Measurements from ENCODE around the gene FILIP1L. TPM values are rescaled to one million over a fixed set of nuclear protein-coding genes. Genes with fewer than 3 reads are reported as not detected.

Gene FILIP1L
- total and polyA plus RNA-seq, 2 donors (not counting 1 experiment from before 2014, with no cell fraction given), result 0.32 to 0.48 TPM

GRCh38 chr3:99871231-99872045, 242.9 kb downstream of the FILIP1L start:
- Mint-ChIP-seq H3K27ac (no peak overlapping the region), H3K9me3 (ENCODE audit: insufficient read depth) (no peaks in the 10 kb centered on the region), H3K27me3 (no peaks in the 10 kb centered on the region), H3K4me3 (no peak overlapping the region), H3K4me1 (peaks cover 16% of the 10 kb centered on the region)
- ATAC-seq (ENCODE audit: low read depth) (no peak), DNase-seq (no peak)
- no peaks in the 10 kb centered on the region for H3K9me3 ChIP-seq (ENCODE audit: control extremely low read depth in 1 of 3, control insufficient read depth in 2 of 3, insufficient read depth in 1 of 3, low read length in 2 of 3)
- no peaks in the 10 kb centered on the region for H3K27me3 ChIP-seq (replicated peaks in 1 of 4; ENCODE audit: control extremely low read depth in 1 of 4, control insufficient read depth in 3 of 4, insufficient read depth in 4 of 4, low read length in 3 of 4)
- H3K4me3 ChIP-seq (ENCODE audit: control extremely low read depth in 1 of 5, extremely low read depth in 1 of 5, insufficient read depth in 1 of 5, low read depth in 2 of 5, low read length in 4 of 5), result no peak overlapping the region
- H2AFZ ChIP-seq (ENCODE audit: insufficient read depth, low read depth, low read length, poor library complexity, severe bottlenecking), result no peak overlapping the region
- CTCF ChIA-PET, result no interaction called here
- H3K4me2 ChIP-seq (replicated peaks; ENCODE audit: low read depth, low read length, poor library complexity, severe bottlenecking), result no peak overlapping the region
- POLR2A ChIA-PET, result no interaction called here
- H3K36me3 ChIP-seq (replicated peaks in 1 of 2; ENCODE audit: control extremely low read depth in 1 of 2, control insufficient read depth in 1 of 2, extremely low read depth in 1 of 2, insufficient read depth in 2 of 2, low read length in 1 of 2), result peaks cover 0 to 1% of the 10 kb centered on the region in 2 experiments
- TF ChIP-seq EZH2 (IDR thresholded peaks at IDR 0.05; ENCODE audit: borderline replicate concordance, insufficient read depth, low read depth, low read length, poor library complexity, severe bottlenecking) (no peak), CTCF (IDR thresholded peaks at IDR 0.05) (no peak)
- 90% methylated on average over 2 of the region's 4 CpGs for WGBS (ENCODE audit: insufficient coverage)
- H3K27ac ChIP-seq (ENCODE audit: low read length in 2 of 2), result no peak overlapping the region
- peaks cover 6 to 8% of the 10 kb centered on the region in 2 donors for H3K4me1 ChIP-seq (ENCODE audit: control insufficient read depth in 2 of 2, insufficient read depth in 2 of 2, low read length in 2 of 2)
- H3K9ac ChIP-seq (ENCODE audit: low read length), result no peak overlapping the region
- peaks cover 12% of the 10 kb centered on the region for H3K79me2 ChIP-seq (ENCODE audit: control insufficient read depth, insufficient read depth, low read length)
- intact Hi-C loops (cut with micrococcal nuclease), result no loop called here
- H4K20me1 ChIP-seq (ENCODE audit: control insufficient read depth, insufficient read depth, low read length, poor library complexity, severe bottlenecking), result peaks cover 3% of the 10 kb centered on the region

DNA sequence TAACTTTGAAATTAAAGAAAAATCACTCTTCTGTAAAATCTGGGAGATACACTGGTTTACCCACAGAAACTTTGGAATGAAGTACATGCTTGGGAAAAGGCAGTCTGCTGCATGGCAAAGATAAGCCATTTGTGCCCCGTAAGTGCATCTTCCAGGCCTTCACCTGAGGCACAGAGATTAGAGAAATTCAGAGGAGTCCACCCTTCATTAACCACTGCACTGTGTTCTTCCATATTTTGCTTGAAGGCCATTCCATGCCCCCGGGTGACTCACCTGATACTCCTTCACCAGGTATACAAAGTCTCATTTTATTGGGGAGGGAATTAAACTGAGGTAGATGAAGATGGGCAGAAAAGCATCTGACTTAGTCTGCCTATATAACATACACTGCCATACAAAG, 243.6 kb downstream of the FILIP1L start:
- POLR2A ChIA-PET, result no interaction called here
- WGBS (ENCODE audit: insufficient coverage), result 100% methylated on average over 1 of the region's 2 CpGs

More for the DNA sequence above, 243.6 kb downstream of the FILIP1L start:
- no peak for ATAC-seq (ENCODE audit: low read depth)
- Mint-ChIP-seq H3K4me1 (peaks cover 16% of the 10 kb centered on the region), H3K9me3 (ENCODE audit: insufficient read depth) (no peaks in the 10 kb centered on the region), H3K4me3 (no peak overlapping the region), H3K27me3 (no peaks in the 10 kb centered on the region), H3K27ac (no peak overlapping the region)
- no peaks in the 10 kb centered on the region for H3K27me3 ChIP-seq (replicated peaks in 1 of 4; ENCODE audit: control extremely low read depth in 1 of 4, control insufficient read depth in 3 of 4, insufficient read depth in 4 of 4, low read length in 3 of 4)
- peaks cover 3% of the 10 kb centered on the region for H4K20me1 ChIP-seq (ENCODE audit: control insufficient read depth, insufficient read depth, low read length, poor library complexity, severe bottlenecking)
- CTCF ChIA-PET, result interaction anchor here (0.9 kb wide), 1 partner anchor 11 kb away, joined by 3 read pairs; no protein-coding TSS in a partner anchor
- H3K4me1 ChIP-seq (ENCODE audit: control insufficient read depth in 2 of 2, insufficient read depth in 2 of 2, low read length in 2 of 2), result peaks cover 6 to 8% of the 10 kb centered on the region in 2 donors
- peaks cover 12% of the 10 kb centered on the region for H3K79me2 ChIP-seq (ENCODE audit: control insufficient read depth, insufficient read depth, low read length)
- H3K36me3 ChIP-seq (replicated peaks in 1 of 2; ENCODE audit: control extremely low read depth in 1 of 2, control insufficient read depth in 1 of 2, extremely low read depth in 1 of 2, insufficient read depth in 2 of 2, low read length in 1 of 2), result peaks cover 0 to 1% of the 10 kb centered on the region in 2 experiments
- H3K4me3 ChIP-seq (ENCODE audit: control extremely low read depth in 1 of 5, extremely low read depth in 1 of 5, insufficient read depth in 1 of 5, low read depth in 2 of 5, low read length in 4 of 5), result no peak overlapping the region
- no peak overlapping the region for H3K4me2 ChIP-seq (replicated peaks; ENCODE audit: low read depth, low read length, poor library complexity, severe bottlenecking)
- TF ChIP-seq CTCF (IDR thresholded peaks at IDR 0.05), result no peak
- TF ChIP-seq EZH2 (IDR thresholded peaks at IDR 0.05; ENCODE audit: borderline replicate concordance, insufficient read depth, low read depth, low read length, poor library complexity, severe bottlenecking), result no peak
- no peak overlapping the region for H3K9ac ChIP-seq (ENCODE audit: low read length)
- intact Hi-C loops (cut with micrococcal nuclease), result no loop called here
- H3K27ac ChIP-seq (ENCODE audit: low read length in 2 of 2), result no peak overlapping the region
- no peaks in the 10 kb centered on the region for H3K9me3 ChIP-seq (ENCODE audit: control extremely low read depth in 1 of 3, control insufficient read depth in 2 of 3, insufficient read depth in 1 of 3, low read length in 2 of 3)
- DNase-seq, result no peak
- H2AFZ ChIP-seq (ENCODE audit: insufficient read depth, low read depth, low read length, poor library complexity, severe bottlenecking), result no peak overlapping the region

All from B cell (primary cell).